Activated B cell treated with CpG ODN at 0.5 μM for 24 hours (primary cell): Measurements from ENCODE around the gene RARRES1. TPM values are rescaled to one million over a fixed set of nuclear protein-coding genes. Genes with fewer than 3 reads are reported as not detected.
"Not testable (repeated sequence)": the region's sequence is repeated elsewhere in the genome, so short reads cannot be mapped to it uniquely, and the experiment has no call there.

Experiments used
- ATAC-seq: fragments of 200-7000 bp; cut with Tn5 transposase; one replicate; pipeline ENCODE4 v1.10.0; 2021; ENCODE audit warnings: low read depth, mild to moderate bottlenecking, moderate library complexity
- CTCF ChIA-PET: fragments of 350-600 bp; sonication (Branson Sonifier 250); formaldehyde crosslinking; loops from one replicate; lab custom pipeline; 2021; ENCODE audit warnings: antibody characterized with exemption; lab: Charles Lee
- POLR2A ChIA-PET: fragments of 350-600 bp; sonication (Branson Sonifier 250); formaldehyde crosslinking; loops from one replicate; lab custom pipeline; 2021; ENCODE audit warnings: antibody characterized with exemption; lab: Charles Lee
- DNase-seq: peaks from one replicate; pipeline ENCODE4 v3.0.0; 2022
- H3K27ac Mint-ChIP-seq: one replicate; pipeline ENCODE4 v1.8.0; 2020; ENCODE audit warnings: mixed read lengths
- H3K27me3 Mint-ChIP-seq: one replicate; pipeline ENCODE4 v1.8.0; 2021; ENCODE audit warnings: mixed read lengths
- H3K36me3 Mint-ChIP-seq: one replicate; pipeline ENCODE4 v1.8.0; 2021; ENCODE audit warnings: low read depth, mixed read lengths
- H3K4me1 Mint-ChIP-seq: one replicate; pipeline ENCODE4 v1.8.0; 2021; ENCODE audit warnings: mixed read lengths
- H3K4me3 Mint-ChIP-seq: one replicate; pipeline ENCODE4 v1.8.0; 2020; ENCODE audit warnings: mild to moderate bottlenecking, mixed read lengths
- H3K9me3 Mint-ChIP-seq: one replicate; pipeline ENCODE4 v1.8.0; 2020; ENCODE audit warnings: mixed read lengths
- CTCF ChIP-seq: fragments of 200-600 bp; IDR thresholded peaks from one replicate; pipeline ENCODE4 v1.8.0; 2022; ENCODE audit warnings: antibody characterized with exemption, mild to moderate bottlenecking
- intact Hi-C: fragments of 100-400 bp; cut with micrococcal nuclease; formaldehyde crosslinking; loops from one replicate; pipeline ENCODE4 v1.15.1; 2024
- total RNA-seq: library from RNA; stranded (reverse); gene quantifications from 2 replicates; pipeline ENCODE4 v1.2.3, GENCODE V29; 2022

The RARRES1 gene
- total RNA-seq, 1 donor from 2014 or later = not detected

DNA sequence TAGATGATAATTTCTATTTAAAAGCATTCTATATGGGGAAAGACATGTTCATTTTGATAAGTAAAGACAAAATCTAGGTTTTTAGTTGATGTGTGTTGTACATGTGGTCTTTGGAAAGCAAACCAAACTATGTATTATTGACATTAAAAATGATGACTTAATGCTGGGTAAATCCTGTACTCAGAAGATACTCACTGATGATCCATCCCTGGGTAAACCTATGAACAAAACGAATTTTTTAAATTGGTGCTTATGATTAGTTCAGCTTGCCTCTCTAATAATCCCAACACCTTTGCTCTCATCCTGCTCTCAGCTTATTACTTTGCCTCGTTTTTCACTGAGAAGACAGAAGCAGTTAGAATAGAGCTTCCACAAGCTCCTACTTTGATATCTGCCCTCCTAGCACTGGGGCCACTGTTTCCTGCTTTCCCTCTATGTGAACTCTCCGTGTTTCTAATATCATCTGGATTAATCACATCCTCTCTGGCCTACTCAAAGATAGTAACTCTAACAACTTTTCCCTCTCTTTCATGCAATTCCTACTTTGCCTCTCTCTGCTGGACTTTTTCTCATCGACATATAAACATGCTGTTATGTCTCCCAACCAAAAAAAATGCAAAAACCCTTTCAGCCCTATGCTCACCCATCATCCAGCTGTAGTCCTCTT is 29.3 kb downstream of the RARRES1 start:
- H3K36me3 Mint-ChIP-seq = peaks cover 57% of the 10 kb centered on the region
- no peak for ATAC-seq
- CTCF ChIA-PET = no interaction called here

DNA sequence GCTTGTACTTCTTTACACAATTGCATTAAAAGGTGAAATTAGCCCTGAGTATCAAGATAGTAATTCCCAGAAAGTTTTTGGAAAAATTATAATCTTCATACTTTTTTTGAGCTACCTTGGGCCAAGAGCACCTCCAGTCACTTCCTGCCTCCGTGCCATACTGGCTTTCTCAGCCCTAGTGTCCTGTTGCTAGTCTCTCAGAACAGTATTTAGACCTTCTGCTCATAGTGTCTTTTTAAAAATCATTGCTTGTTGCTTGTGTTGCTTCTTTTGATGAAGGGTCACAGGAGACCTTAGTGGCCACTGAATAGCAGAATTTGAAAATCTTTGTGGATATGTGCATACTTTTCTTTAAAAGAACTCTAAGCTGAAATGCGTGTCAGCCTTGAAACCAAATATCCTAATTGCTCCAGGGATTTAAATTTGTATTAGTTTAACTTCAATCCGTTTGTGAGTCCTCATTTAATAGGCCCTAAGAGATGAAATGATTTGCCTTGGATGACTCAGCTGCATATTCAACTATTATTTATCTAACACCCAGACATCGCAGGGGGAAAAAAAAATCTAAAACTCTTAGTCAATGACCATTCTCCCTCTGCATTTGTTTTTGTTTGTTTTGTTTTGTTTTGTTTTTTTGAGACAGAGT is 30.7 kb downstream of the RARRES1 start:
- intact Hi-C loops = no loop called here
- H3K27ac Mint-ChIP-seq = no peak overlapping the region
- peaks cover 47% of the 10 kb centered on the region for H3K36me3 Mint-ChIP-seq
- no peaks in the 10 kb centered on the region for H3K9me3 Mint-ChIP-seq
- DNase-seq (no peak), ATAC-seq (no peak)
- no peaks in the 10 kb centered on the region for H3K27me3 Mint-ChIP-seq
- TF ChIP-seq CTCF = no peak
- CTCF ChIA-PET = interaction anchor here (1.4 kb wide), 1 partner anchor 26 kb away, joined by 3 read pairs; no protein-coding TSS in a partner anchor
- POLR2A ChIA-PET = no interaction called here
- no peak overlapping the region for H3K4me3 Mint-ChIP-seq
- H3K4me1 Mint-ChIP-seq = no peaks in the 10 kb centered on the region

More for the DNA sequence above, 29.3 kb downstream of the RARRES1 start:
- H3K4me3 Mint-ChIP-seq = no peak overlapping the region
- H3K27ac Mint-ChIP-seq = no peak overlapping the region
- no peaks in the 10 kb centered on the region for H3K9me3 Mint-ChIP-seq
- TF ChIP-seq CTCF = no peak
- intact Hi-C loops = no loop called here
- H3K4me1 Mint-ChIP-seq = no peaks in the 10 kb centered on the region
- POLR2A ChIA-PET = interaction anchor here (0.7 kb wide), 1 partner anchor 118 kb away, joined by 3 read pairs; no protein-coding TSS in a partner anchor
- DNase-seq = no peak
- no peaks in the 10 kb centered on the region for H3K27me3 Mint-ChIP-seq

GRCh38 chr3:158700559-158700958 is 31.7 kb downstream of the RARRES1 start:
- Mint-ChIP-seq H3K4me3 (no peak overlapping the region), H3K36me3 (peaks cover 42% of the 10 kb centered on the region), H3K27me3 (no peaks in the 10 kb centered on the region), H3K4me1 (no peaks in the 10 kb centered on the region), H3K27ac (no peak overlapping the region), H3K9me3 (no peaks in the 10 kb centered on the region)
- CTCF ChIA-PET = interaction anchor here (1.4 kb wide), 1 partner anchor 27 kb away, joined by 3 read pairs; no protein-coding TSS in a partner anchor
- DNase-seq (no peak), ATAC-seq (no peak)
- intact Hi-C loops = no loop called here
- POLR2A ChIA-PET = no interaction called here
- no peak for TF ChIP-seq CTCF

GRCh38 chr3:158696618-158697017 is 35.6 kb downstream of the RARRES1 start:
- no peak for TF ChIP-seq CTCF
- DNase-seq (no peak), ATAC-seq (no peak)
- intact Hi-C loops = no loop called here
- Mint-ChIP-seq H3K36me3 (peaks cover 54% of the 10 kb centered on the region), H3K27ac (no peak overlapping the region), H3K4me3 (no peak overlapping the region), H3K27me3 (no peaks in the 10 kb centered on the region), H3K4me1 (no peaks in the 10 kb centered on the region), H3K9me3 (peaks cover 3% of the 10 kb centered on the region)
- CTCF ChIA-PET = no interaction called here
- POLR2A ChIA-PET = no interaction called here

DNA sequence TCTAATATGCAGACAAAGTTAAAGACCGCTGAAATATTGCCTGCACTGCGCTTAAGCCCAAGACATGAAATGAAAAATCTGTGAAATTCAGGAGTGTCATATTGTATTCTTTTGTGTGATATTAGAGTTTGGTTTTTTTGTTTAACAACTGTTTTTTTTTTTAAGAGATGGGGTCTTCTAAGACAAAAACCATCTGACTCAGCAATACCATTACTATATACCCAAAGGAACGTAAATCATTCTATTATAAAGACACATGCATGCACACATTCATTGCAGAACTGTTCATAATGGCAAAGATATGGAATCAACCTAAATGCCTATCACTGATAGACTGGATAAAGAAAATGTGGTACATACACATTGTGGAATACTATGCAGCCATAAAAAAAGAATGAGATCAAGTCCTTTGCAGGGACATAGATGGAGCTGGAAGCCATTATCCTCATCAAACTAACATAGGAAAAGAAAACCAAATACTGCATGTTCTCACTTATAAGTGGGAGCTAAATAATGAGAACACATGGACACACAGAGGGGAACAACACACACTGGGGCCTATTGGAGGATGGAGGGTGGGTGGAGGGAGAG is 38.3 kb downstream of the RARRES1 start:
- H3K4me1 Mint-ChIP-seq, POLR2A ChIA-PET, H3K9me3 Mint-ChIP-seq, H3K27me3 Mint-ChIP-seq, ATAC-seq, H3K27ac Mint-ChIP-seq, intact Hi-C loops, DNase-seq, H3K4me3 Mint-ChIP-seq: not testable (repeated sequence)
- CTCF ChIA-PET = interaction anchor here (0.7 kb wide), 1 partner anchor 50 kb away, joined by 4 read pairs; the partner anchor contains the start of gene GFM1
- peaks cover 64% of the 10 kb centered on the region for H3K36me3 Mint-ChIP-seq
